ENCODE results near the gene PRMT7.

The PRMT7 gene

DNA sequence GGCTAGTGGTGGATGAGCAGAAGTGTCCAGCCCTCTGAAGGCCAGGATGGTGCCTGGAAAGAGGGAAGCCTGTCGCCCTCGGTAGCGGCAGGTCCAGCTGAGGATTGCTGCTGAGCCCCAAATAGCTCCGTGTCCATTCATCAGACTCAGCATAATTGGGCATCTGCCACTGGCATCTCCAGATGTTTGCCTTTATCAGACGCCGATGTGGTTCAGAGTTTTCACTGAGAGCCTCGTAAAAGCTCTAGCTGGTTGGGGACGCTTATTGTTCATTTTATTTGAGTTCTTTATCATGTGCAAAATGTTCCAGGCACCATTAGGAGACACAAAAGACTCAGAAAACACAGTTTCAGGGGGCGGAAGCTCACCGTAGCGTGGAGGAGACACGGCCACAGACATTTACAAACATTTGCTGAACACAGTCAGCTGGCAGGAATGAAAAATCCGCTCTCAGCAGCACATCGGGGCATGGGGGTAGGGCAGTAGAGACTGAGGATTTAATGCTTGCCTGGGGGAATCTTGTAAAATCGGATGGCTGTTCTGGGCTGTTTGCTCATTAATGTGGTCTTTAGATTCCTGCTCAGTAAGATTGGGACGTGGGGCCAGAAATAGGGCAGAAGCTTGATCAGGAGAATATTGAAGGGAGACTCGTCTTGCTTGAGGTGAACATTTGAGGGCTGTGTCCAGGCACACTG, 95.8 kb downstream of the PRMT7 start:
- DNase-seq (ENCODE audit: extremely low spot score, insufficient read length, low read depth) (no peak), FAIRE-seq (no peak)
